ENCODE measurements around the gene SH3BP2. TPM values are rescaled to one million over a fixed set of nuclear protein-coding genes. Genes with fewer than 3 reads are reported as not detected.
A peak's percentile ranks its signal among the peaks of the same experiment; 100 is the strongest.
"Not testable (repeated sequence)": the region's sequence is repeated elsewhere in the genome, so short reads cannot be mapped to it uniquely, and the experiment has no call there.

SH3BP2 gene
- polyA plus RNA-seq, 3 donors from 2014 or later: 12.6 to 71.0 (median 22.7) TPM

DNA sequence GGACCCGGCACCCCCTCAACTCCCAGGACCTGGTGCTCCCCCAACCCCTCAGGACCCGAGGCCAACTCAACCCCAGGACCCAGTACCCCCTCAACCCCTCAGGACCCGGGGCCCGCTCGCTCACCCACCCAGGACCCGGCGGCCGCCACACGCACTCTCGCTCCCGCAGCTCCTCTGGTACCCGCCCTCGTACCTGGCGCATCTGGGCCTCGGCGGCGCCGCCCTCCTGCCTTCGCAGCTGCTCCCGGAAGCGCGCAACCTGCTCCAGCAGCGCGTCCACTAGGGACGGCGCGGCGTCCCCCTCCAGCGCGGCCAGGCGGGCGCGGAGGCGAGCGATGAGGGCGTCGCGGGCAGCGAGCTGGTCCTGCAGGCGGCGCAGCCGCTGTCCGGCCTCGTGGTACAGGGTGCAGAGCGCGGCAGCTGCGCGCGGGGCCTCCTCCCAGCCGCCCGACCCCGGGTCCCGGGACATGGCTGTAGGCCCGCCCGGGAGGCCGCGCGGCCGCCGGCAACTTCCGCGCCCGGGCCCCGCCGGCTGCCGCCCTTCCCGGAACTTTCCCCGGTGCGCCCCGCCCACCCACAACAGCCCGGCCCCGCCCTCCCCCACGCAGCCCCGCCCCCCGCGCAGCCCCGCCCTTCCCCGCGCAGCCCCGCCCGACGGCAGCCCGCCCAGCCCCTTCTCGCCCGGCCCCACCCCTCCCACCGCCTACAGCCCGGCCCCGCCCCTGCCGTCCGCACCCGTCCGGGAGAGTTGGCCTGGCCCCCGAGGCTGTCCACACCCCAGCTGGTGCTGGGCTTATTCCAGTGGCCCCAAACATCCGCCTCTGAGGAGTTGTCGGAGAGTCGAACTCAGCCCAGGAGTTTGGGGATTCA is 36.8 kb upstream of the SH3BP2 start, which contains the start of gene TNIP2:
TSS of gene TNIP2 (minus strand) at position 516 of the 870 bp plus-strand sequence. CDS start at position 469, 47 bp downstream.
- Mint-ChIP-seq H3K4me1 (peaks cover 26 to 27% of the 10 kb centered on the region in 2 donors), H3K9me3 (no peaks in the 10 kb centered on the region), H3K27ac (peak within 1 kb of the TSS; percentile 29 to 89 (median 64)), H3K36me3 (no peaks in the 10 kb centered on the region), H3K27me3 (ENCODE audit: low read depth in 3 of 3) (peaks cover 0 to 6% (median 2%) of the 10 kb centered on the region in 3 donors), H3K4me3 (peak within 1 kb of the TSS; percentile 74 to 85 (median 77))
- peak; percentile 75 to 81 (median 78) for DNase-seq

DNA sequence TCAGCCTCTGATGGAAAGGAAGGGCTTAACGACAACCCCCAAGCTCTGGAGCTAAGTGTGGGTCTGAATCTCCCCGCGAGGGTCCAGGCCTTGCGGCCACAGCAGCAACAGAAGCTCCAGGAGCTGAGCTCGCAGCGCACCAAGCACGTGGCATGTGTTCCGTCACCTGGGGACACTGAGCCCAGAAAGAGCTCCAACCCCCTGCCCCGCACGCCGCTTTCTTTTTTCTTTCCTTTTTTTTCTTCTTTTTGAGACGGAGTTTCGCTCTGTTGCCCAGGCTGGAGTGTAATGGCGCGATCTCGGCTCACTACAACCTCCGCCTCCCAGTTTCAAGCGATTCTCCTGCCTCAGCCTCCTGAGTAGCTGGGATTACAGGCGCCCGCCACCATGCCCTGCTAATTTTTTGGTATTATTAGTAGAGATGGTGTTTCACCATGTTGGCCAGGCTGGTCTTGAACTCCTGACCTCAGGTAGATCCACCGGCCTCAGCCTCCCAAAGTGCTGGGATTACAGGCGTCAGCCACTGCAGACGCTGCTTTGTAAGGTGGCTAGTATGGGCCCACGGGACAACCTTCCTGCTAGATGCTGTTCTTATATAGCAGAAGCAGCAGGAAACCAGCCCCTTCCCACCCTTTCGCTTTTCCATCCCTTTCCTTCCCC is 36.1 kb upstream of the SH3BP2 start:
- peaks cover 0 to 6% (median 2%) of the 10 kb centered on the region in 3 donors for H3K27me3 Mint-ChIP-seq (ENCODE audit: low read depth in 3 of 3)
- no peak for DNase-seq
- H3K9me3 Mint-ChIP-seq: no peaks in the 10 kb centered on the region
- H3K4me3 Mint-ChIP-seq: peak overlapping the region; percentile 67 to 77 (median 74)
- peak overlapping the region in 3 of 6 donors; percentile 36 to 58 (median 42) for H3K27ac Mint-ChIP-seq
- H3K4me1 Mint-ChIP-seq: peaks cover 27 to 28% of the 10 kb centered on the region in 2 donors
- no peaks in the 10 kb centered on the region for H3K36me3 Mint-ChIP-seq

DNA sequence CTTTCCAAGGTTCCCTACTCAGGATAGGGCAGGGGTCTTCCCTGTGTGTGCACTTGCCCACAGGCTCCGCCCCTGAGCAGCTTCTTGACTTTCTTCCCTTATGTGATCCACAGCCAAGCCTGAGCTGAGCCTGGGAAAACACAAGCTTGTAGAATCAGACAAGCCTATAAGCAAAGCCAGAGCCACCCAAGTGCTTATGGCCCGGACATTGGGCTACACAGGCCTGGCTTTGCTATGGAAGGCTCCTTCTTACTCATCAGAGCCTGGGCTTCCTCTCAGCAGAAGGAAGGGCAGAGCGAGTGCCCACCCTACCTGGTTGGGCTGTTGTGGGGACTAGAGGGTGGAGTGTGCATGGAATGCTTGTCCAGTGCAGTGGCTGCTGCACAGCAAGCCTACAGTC is 35.5 kb upstream of the SH3BP2 start:
- Mint-ChIP-seq H3K4me3 (peak overlapping the region; percentile 33 to 77 (median 68)), H3K36me3 (no peaks in the 10 kb centered on the region), H3K9me3 (no peaks in the 10 kb centered on the region), H3K27ac (peak overlapping the region in 2 of 6 donors; percentile 0 to 36), H3K4me1 (peaks cover 27 to 33% of the 10 kb centered on the region in 2 donors), H3K27me3 (ENCODE audit: low read depth in 3 of 3) (peaks cover 0 to 6% (median 2%) of the 10 kb centered on the region in 3 donors)
- no peak for DNase-seq

DNA sequence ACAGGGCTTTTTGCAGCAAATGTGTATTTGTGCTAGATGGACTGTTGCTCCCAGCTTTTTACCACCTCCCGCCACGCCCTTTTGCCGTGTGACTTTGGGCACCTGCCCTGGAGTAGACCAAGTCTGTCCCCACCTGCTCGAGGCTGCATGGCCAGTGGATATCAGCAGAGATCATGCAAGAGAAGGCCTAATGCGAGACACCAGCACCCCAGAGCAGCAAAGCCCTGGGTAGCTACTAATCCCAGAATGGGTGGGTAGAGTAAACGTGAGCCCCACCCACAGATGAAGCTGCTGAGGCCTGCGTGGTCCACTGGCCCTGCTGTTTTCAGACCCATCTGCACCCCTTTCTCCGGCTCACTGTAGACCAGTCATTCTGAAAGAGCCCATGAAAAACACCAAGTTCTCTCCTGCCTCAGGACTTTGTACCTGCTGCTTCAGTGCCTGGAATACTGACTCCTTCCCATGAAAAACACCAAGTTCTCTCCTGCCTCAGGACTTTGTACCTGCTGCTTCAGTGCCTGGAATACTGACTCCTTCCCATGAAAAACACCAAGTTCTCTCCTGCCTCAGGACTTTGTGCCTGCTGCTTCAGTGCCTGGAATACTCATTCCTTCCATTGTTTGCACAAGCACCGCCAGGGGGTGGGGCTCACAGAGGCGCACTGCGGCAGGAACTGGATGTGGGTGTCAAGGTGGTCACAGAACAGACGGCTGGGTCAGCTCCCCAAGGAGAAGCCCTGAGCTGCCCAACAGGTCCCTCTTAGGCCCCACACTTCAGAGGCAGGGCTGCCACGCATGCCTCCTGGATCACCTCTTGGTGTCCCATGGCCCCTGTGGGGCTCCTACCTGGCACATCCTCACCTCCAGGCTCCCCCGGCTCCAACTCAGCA is 31.6 kb upstream of the SH3BP2 start:
- Mint-ChIP-seq H3K4me3 (no peak overlapping the region), H3K27me3 (ENCODE audit: low read depth in 3 of 3) (peaks cover 0 to 3% (median 0%) of the 10 kb centered on the region in 3 donors), H3K9me3 (no peaks in the 10 kb centered on the region), H3K36me3 (no peaks in the 10 kb centered on the region), H3K4me1 (peaks cover 12 to 22% of the 10 kb centered on the region in 2 donors), H3K27ac (no peak overlapping the region)
- peak in 1 of 3 donors; percentile 16 for DNase-seq

DNA sequence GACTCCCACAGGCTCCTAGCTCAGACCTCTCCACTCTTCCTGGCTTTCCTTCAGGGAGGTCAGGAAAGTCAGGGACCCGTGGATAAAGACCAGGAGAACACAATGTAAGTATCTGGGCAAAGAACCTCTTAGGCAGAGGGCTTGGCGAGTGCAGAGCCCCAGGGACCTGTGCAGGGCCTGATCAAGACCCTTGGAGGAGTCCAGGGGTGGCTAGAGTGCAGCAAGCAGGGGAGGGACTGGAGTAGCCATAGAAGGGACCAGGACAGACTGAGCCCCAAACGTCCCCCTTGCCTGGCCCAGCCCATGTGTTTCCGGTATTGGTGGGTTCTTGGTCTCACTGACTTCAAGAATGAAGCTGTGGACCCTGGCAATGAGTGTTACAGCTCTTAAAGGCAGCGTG is 30.8 kb upstream of the SH3BP2 start:
- peaks cover 0 to 3% (median 2%) of the 10 kb centered on the region in 3 donors for H3K27me3 Mint-ChIP-seq (ENCODE audit: low read depth in 3 of 3)
- no peak for DNase-seq
- no peaks in the 10 kb centered on the region for H3K36me3 Mint-ChIP-seq
- no peaks in the 10 kb centered on the region for H3K9me3 Mint-ChIP-seq
- H3K27ac Mint-ChIP-seq: peak overlapping the region in 2 of 6 donors; percentile 5 to 49
- H3K4me3 Mint-ChIP-seq: no peak overlapping the region
- peaks cover 11 to 18% of the 10 kb centered on the region in 2 donors for H3K4me1 Mint-ChIP-seq

DNA sequence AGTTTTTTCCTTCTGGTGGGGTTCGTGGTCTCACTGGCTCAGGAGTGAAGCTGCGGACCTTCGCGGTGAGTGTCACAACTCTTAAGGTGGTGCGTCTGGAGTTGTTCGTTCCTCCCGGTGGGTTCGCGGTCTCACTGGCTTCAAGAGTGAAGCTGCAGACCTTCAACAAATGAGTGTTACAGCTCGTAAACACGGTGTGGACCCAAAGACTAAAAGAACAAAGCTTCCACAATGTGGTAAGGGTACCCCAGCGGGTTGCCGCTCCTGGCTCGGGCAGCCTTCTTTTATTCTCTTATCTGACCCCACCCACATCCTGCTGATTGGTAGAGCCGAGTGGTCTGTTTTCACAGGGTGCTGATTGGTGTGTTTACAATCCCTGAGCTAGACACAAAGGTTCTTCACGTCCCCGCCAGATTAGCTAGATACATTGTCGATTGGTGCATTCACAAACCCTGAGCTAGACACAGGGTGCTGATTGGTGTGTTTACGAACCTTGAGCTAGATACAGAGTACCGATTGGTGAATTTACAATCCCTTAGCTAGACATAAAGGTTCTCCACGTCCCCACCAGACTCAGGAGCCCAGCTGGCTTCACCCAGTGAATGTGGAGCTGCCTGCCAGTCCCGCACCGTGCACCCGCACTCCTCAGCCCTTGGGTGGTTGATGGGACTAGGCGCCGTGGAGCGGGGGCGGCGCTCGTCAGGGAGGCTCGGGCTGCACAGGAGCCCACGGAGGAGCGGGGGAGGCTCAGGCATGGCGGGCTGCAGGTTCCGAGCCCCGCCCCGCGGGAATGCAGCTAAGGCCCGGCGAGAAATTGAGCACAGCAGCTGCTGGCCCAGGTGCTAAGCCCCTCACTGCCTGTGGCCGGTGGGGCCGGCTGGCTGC is 30.2 kb upstream of the SH3BP2 start:
- H3K4me3 Mint-ChIP-seq: peak overlapping the region in 1 of 5 donors; percentile 24
- not testable (repeated sequence) for H3K27me3 Mint-ChIP-seq (ENCODE audit: low read depth in 3 of 3); DNase-seq; H3K9me3 Mint-ChIP-seq; H3K36me3 Mint-ChIP-seq
- peaks cover 7 to 16% of the 10 kb centered on the region in 2 donors for H3K4me1 Mint-ChIP-seq
- H3K27ac Mint-ChIP-seq: peak overlapping the region in 3 of 6 donors; percentile 5 to 49 (median 34)

DNA sequence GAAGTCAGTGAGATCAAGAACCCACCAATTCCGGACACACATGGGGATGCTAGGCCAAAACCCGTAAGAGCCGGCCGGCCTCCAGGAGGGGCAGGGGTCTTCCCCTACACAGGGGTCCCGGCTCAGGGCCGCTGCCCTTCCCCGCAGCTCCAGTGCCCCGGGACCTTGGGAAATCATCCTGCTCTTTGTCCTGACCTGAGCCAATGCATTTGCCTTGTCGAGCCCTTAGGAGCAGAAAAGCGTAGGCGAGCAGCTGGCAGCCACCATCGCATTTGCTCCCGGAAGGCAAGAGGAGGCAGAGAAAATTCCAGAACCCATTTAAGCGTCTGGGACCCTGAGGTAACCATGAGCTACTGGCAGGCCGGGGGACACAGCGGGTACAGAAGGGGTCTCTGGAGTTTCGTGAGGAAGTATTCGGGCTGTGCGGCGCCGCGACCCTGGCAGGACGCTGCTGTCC is 29.3 kb upstream of the SH3BP2 start:
- no peaks in the 10 kb centered on the region for H3K9me3 Mint-ChIP-seq

DNA sequence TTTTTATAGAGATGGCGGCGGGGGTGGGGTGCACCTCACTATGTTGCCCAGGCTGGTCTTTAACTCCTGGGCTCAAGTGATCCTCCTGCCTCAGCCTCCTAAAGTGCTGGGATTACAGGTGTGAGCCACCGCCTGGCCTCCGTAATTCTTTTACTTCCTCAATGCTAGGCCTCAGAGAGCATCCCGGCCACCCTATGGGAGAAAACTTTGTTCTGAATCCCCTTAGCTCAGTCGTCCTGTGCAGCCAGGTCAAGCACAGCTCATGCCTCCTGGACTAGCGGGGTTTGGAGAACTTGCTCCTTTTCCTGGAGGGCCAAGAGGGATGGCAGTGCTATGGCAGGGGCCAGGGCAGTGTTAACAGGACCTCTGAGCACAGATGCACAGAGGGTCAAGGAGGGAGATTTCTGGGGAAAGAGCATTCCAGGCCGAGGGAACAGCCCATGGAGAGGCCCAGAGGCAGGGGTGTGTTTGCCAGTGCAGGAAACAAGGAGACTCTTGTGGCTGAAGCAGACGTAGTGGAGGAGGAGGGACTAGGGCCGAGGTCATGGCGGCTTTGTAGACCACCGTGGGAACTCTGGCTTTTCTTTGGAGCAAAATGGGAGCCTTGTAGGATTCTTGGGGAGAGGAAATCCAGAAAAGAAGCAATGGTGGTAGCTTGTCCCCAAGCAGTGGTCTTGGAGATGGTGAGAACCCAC is 26.9 kb upstream of the SH3BP2 start:
- Mint-ChIP-seq H3K9me3 (no peaks in the 10 kb centered on the region), H3K27ac (no peak overlapping the region), H3K36me3 (no peaks in the 10 kb centered on the region), H3K4me3 (peak overlapping the region in 2 of 5 donors; percentile 9 to 18), H3K4me1 (peaks cover 12 to 21% of the 10 kb centered on the region in 2 donors), H3K27me3 (ENCODE audit: low read depth in 3 of 3) (peaks cover 0 to 6% (median 4%) of the 10 kb centered on the region in 3 donors)
- no peak for DNase-seq

More for the DNA sequence above, 29.3 kb upstream of the SH3BP2 start:
- no peak overlapping the region for H3K27ac Mint-ChIP-seq
- peak overlapping the region in 4 of 5 donors; percentile 56 to 80 (median 66) for H3K4me3 Mint-ChIP-seq
- no peak for DNase-seq
- peaks cover 7 to 16% of the 10 kb centered on the region in 2 donors for H3K4me1 Mint-ChIP-seq
- H3K27me3 Mint-ChIP-seq (ENCODE audit: low read depth in 3 of 3): peaks cover 0 to 4% (median 3%) of the 10 kb centered on the region in 3 donors
- H3K36me3 Mint-ChIP-seq: no peaks in the 10 kb centered on the region

DNA sequence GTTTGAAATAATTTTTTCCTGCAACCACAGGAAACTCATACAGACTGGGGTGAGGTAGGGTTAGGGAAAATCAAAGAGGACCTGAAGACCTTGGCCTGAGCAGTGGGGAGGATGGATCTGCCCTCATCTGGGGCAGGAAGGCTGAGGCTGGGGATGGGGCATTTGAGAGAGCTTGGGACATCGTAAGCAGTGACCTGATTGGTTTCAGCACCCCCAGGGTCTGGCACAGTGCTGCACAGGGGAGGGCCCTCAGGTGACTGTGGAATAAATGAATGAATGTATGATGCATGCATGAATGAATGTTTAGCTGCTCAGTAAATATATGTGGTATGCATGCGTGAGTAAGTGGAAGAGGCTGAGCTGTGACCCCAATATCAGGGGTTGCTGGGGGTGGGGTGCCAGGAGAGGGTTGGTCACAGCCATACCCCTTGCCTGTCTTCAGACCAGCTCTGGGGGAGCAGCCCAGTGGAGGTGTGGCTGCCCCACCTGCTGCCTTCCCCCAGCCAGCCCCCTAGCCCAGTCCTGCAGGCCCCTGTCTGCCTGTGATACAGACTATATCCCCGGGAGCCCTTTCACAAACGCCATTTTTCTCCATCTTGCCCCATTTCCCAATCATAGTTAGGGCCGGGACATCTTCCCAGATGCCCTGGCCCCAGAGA is 25.7 kb upstream of the SH3BP2 start:
- no peaks in the 10 kb centered on the region for H3K9me3 Mint-ChIP-seq
- H3K4me1 Mint-ChIP-seq: peaks cover 18 to 21% of the 10 kb centered on the region in 2 donors
- DNase-seq: no peak
- H3K27me3 Mint-ChIP-seq (ENCODE audit: low read depth in 3 of 3): peaks cover 0 to 6% (median 4%) of the 10 kb centered on the region in 3 donors
- H3K27ac Mint-ChIP-seq: no peak overlapping the region
- no peaks in the 10 kb centered on the region for H3K36me3 Mint-ChIP-seq
- no peak overlapping the region for H3K4me3 Mint-ChIP-seq

DNA sequence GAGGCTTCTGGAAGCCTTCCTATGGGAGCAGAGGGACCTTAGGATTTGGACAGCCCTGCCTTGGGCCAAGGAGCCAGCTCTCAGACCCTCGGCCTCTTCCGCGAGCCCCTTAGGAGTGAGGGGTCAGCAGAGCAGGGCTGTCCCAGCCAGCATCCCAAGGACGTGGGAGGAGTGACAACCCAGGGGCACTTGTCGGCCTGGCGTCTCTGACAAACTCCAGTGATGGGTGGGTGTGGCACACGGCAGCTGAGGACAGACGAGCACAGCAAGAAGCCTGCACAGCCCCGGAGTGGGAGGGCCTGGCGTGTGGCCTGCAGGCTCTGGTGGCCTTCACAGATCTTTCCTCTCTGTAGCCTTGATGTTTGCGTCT is 25.2 kb upstream of the SH3BP2 start:
- H3K36me3 Mint-ChIP-seq: no peaks in the 10 kb centered on the region
- peaks cover 18 to 19% of the 10 kb centered on the region in 2 donors for H3K4me1 Mint-ChIP-seq
- H3K4me3 Mint-ChIP-seq: no peak overlapping the region

DNA sequence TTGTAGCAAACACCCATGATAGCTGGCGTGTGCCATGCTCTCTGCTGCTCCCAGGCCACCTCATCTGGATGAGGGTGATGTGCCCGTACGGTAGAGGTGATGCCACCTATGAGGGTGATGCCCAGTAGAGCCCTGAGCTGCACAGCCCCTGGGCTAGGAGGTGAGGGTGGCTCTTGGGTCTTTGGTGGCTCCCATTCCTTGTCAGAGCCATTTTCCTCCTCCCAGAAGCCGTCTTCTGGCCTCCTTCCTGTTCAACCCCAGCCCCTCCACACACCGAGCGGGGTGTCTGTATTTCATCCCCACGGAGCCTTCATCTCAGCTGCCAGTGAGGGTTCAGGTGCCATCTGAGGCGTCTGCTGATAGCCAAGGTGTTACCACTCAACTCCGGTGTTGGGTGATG is 24.8 kb upstream of the SH3BP2 start:
- no peak overlapping the region for H3K27ac Mint-ChIP-seq
- no peak for DNase-seq
- H3K4me1 Mint-ChIP-seq: peaks cover 18 to 19% of the 10 kb centered on the region in 2 donors
- H3K36me3 Mint-ChIP-seq: no peaks in the 10 kb centered on the region
- peaks cover 0 to 4% (median 4%) of the 10 kb centered on the region in 3 donors for H3K27me3 Mint-ChIP-seq (ENCODE audit: low read depth in 3 of 3)
- no peaks in the 10 kb centered on the region for H3K9me3 Mint-ChIP-seq
- no peak overlapping the region for H3K4me3 Mint-ChIP-seq

More for the DNA sequence above, 25.2 kb upstream of the SH3BP2 start:
- Mint-ChIP-seq H3K9me3 (no peaks in the 10 kb centered on the region), H3K27ac (no peak overlapping the region), H3K27me3 (ENCODE audit: low read depth in 3 of 3) (peaks cover 0 to 6% (median 4%) of the 10 kb centered on the region in 3 donors)
- DNase-seq: no peak
